Stomach smooth muscle (tissue), 2 donors: ENCODE results near the gene FDXACB1.
A peak's percentile ranks its signal among the peaks of the same experiment; 100 is the strongest.

Source experiments
- H3K27ac ChIP-seq: one replicate; pipeline ENCODE4 v1.7.0; 2013; ENCODE audit warnings: mild to moderate bottlenecking, low read length, inconsistent platforms
- H3K27me3 ChIP-seq, 2 donors: one replicate each; pipeline ENCODE4 v1.7.0; 2013; ENCODE audit warnings: low read length in 2 of 2; ENCODE audit not compliant: insufficient read depth in 2 of 2, control insufficient read depth in 1 of 2
- H3K36me3 ChIP-seq, 2 donors: one replicate each; pipeline ENCODE4 v1.7.0; 2013; ENCODE audit warnings: low read length in 2 of 2; ENCODE audit not compliant: control insufficient read depth in 2 of 2, insufficient read depth in 2 of 2
- H3K4me1 ChIP-seq: one replicate; pipeline ENCODE4 v1.7.0; 2013; ENCODE audit warnings: low read length; ENCODE audit not compliant: control insufficient read depth, insufficient read depth
- H3K4me3 ChIP-seq, 2 donors: one replicate each; pipeline ENCODE4 v1.7.0; 2013; ENCODE audit warnings: low read length in 2 of 2
- H3K9ac ChIP-seq, 2 donors: one replicate each; pipeline ENCODE4 v1.7.0; 2013; ENCODE audit warnings: low read length in 2 of 2, mild to moderate bottlenecking in 1 of 2
- H3K9me3 ChIP-seq, 2 donors: one replicate each; pipeline ENCODE4 v1.7.0; 2013; ENCODE audit warnings: low read length in 2 of 2; ENCODE audit not compliant: control insufficient read depth in 2 of 2
- donor health status: healthy.
- donor health status: Pancreatic carcinoma.

The FDXACB1 gene

GRCh38 chr11:111870886-111871692 lies 7.9 kb downstream of the FDXACB1 start, which contains the start of gene ALG9:
Gene ALG9 (minus strand): TSS chr11:111871581. CDS start chr11:111871482, 99 bp downstream.
- Histone ChIP-seq H3K9ac (peak within 1 kb of the TSS; percentile 85), H3K9me3 (no peaks in the 10 kb centered on the region), H3K4me1 (no peaks in the 10 kb centered on the region), H3K27me3 (no peaks in the 10 kb centered on the region), H3K36me3 (peaks cover 9 to 18% of the 10 kb centered on the region in 2 donors), H3K4me3 (peak within 1 kb of the TSS; percentile 80 to 90), H3K27ac (peak within 1 kb of the TSS; percentile 78)

- Histone ChIP-seq H3K36me3 (peaks cover 8 to 18% of the 10 kb centered on the region in 2 donors), H3K9me3 (no peaks in the 10 kb centered on the region), H3K4me1 (no peaks in the 10 kb centered on the region), H3K27ac (no peak overlapping the region), H3K9ac (peak overlapping the region; percentile 85), H3K27me3 (no peaks in the 10 kb centered on the region), H3K4me3 (peak overlapping the region; percentile 80 to 90)
Observed at GRCh38 chr11:111870522-111870885, 8.5 kb downstream of the FDXACB1 start.

GRCh38 chr11:111870113-111870512 lies 8.9 kb downstream of the FDXACB1 start:
- Histone ChIP-seq H3K4me3 (peak overlapping the region in 1 of 2 donors; percentile 90), H3K27me3 (no peaks in the 10 kb centered on the region), H3K9ac (no peak overlapping the region)

DNA sequence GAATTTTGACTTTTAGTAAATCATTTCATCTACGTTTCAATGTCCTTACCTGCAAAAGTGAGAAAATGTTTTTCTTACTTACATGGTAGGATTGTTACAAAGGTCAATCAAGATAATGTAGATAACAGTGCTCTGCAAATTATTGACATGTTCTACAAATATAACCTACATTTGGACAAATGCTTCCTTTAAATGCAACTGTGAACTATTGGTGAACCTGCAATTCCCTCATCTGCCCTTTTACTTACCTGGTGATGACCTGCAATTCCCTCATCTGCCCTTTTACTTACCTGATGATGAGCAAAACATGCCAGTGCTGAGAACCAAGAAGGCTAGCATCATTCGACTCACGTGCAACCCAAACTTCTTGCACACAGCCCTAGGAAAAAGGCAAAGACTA lies 18.7 kb downstream of the FDXACB1 start:
- no peaks in the 10 kb centered on the region for H3K4me1 ChIP-seq
- no peaks in the 10 kb centered on the region for H3K27me3 ChIP-seq
- no peaks in the 10 kb centered on the region for H3K9me3 ChIP-seq
- H3K9ac ChIP-seq = no peak overlapping the region
- no peak overlapping the region for H3K4me3 ChIP-seq
- peaks cover 28 to 31% of the 10 kb centered on the region in 2 donors for H3K36me3 ChIP-seq
- no peak overlapping the region for H3K27ac ChIP-seq

More at GRCh38 chr11:111870113-111870512, 8.9 kb downstream of the FDXACB1 start:
- Histone ChIP-seq H3K9me3 (no peaks in the 10 kb centered on the region), H3K27ac (no peak overlapping the region), H3K4me1 (no peaks in the 10 kb centered on the region), H3K36me3 (peaks cover 5 to 22% of the 10 kb centered on the region in 2 donors)

DNA sequence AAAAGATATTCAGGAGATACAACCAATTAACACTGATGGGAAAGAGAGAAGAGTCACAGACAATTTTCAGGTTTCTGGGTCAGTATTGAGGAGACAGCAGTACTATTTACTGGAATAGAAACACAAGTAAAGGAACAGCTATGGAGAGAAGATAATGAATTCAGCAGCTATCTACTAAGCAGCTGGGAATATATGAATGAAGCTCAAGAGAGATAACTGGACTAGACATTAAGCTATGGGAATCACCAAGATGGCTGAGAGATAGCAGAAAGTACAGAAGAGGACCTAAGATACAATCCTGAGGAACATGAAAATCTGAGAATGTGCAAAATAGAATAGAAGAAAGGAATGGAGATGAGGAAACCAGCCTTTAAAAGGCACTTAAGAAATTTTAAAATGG lies 23.5 kb downstream of the FDXACB1 start:
- Histone ChIP-seq H3K9me3 (no peaks in the 10 kb centered on the region), H3K4me3 (no peak overlapping the region), H3K27me3 (no peaks in the 10 kb centered on the region), H3K36me3 (peaks cover 30 to 32% of the 10 kb centered on the region in 2 donors), H3K27ac (no peak overlapping the region), H3K4me1 (no peaks in the 10 kb centered on the region), H3K9ac (no peak overlapping the region)

- no peak overlapping the region for H3K4me3 ChIP-seq
- peaks cover 10 to 15% of the 10 kb centered on the region in 2 donors for H3K36me3 ChIP-seq
- no peak overlapping the region for H3K9ac ChIP-seq
- no peaks in the 10 kb centered on the region for H3K9me3 ChIP-seq
- H3K4me1 ChIP-seq = no peaks in the 10 kb centered on the region
- H3K27me3 ChIP-seq = no peaks in the 10 kb centered on the region
- no peak overlapping the region for H3K27ac ChIP-seq
Observed at GRCh38 chr11:111852103-111852502, 26.9 kb downstream of the FDXACB1 start.

- Histone ChIP-seq H3K9me3 (no peaks in the 10 kb centered on the region), H3K9ac (no peak overlapping the region), H3K36me3 (peaks cover 10 to 16% of the 10 kb centered on the region in 2 donors), H3K27me3 (no peaks in the 10 kb centered on the region), H3K4me3 (no peak overlapping the region), H3K4me1 (no peaks in the 10 kb centered on the region), H3K27ac (no peak overlapping the region)
Observed at GRCh38 chr11:111851636-111852035, 27.3 kb downstream of the FDXACB1 start.

DNA sequence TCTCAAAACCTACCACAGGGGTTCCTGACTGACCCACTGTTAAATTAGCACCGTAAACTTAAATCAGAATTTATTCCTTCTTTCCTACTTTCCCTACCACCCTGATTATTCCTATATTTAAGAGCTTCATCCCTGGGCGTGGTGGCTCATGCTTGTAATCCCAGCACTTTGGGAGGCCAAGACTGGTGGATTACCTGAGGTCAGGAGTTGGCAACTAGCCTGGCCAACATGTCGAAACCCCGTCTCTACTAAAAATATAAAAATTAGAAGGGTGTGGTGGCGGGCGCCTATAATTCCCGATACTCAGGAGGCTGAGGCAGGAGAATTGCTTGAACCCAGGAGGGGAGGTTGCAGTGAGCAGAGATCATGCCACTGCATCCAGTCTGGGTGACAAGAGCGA lies 27.9 kb downstream of the FDXACB1 start:
- Histone ChIP-seq H3K9me3 (no peaks in the 10 kb centered on the region), H3K4me3 (no peak overlapping the region), H3K36me3 (peaks cover 10 to 18% of the 10 kb centered on the region in 2 donors), H3K9ac (no peak overlapping the region), H3K27me3 (no peaks in the 10 kb centered on the region), H3K27ac (no peak overlapping the region), H3K4me1 (no peaks in the 10 kb centered on the region)

DNA sequence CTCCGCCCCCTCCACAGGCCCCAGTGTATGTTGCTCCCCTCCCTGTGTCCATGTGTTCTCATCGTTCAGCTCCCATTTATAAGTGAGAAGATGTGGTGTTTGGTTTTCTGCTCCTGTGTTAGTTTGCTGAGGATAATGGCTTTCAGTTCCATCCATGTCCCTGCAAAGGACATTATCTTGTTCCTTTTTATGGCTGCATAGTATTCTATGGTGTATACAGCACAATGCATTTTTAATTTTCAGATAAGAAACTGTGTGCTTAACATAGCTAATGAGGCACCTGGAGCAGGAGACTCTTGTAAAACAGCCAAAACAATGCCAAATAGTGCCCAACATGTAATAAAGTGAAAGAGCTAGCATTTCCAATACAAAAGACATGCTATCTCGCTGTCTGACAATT lies 29.3 kb downstream of the FDXACB1 start:
- H3K4me1 ChIP-seq = no peaks in the 10 kb centered on the region
- H3K4me3 ChIP-seq = no peak overlapping the region
- H3K9me3 ChIP-seq = no peaks in the 10 kb centered on the region
- H3K36me3 ChIP-seq = peaks cover 10 to 22% of the 10 kb centered on the region in 2 donors
- no peak overlapping the region for H3K27ac ChIP-seq
- H3K27me3 ChIP-seq = no peaks in the 10 kb centered on the region
- H3K9ac ChIP-seq = no peak overlapping the region

DNA sequence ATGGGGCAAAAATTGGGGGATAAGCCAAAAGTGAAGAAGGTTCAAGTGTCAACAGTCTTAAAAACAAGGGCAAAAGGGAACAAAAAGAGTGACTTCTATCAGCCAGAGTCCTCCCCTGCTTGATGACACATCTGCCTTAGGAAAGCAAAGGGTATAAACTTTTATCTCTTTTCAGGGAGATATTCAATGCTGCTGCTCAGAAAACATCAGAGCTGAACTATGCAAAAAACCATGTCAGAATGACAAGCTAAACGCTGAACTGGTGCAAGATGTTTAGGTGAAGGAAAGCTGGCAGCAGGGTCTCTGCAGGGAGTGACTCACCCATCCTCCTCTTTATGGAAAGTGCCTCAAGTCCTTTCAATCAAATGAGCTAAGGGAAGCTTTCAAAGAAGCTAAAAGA lies 32.3 kb downstream of the FDXACB1 start:
- Histone ChIP-seq H3K4me3 (no peak overlapping the region), H3K9ac (no peak overlapping the region), H3K36me3 (peaks cover 5 to 18% of the 10 kb centered on the region in 2 donors), H3K27me3 (no peaks in the 10 kb centered on the region), H3K4me1 (no peaks in the 10 kb centered on the region), H3K27ac (no peak overlapping the region), H3K9me3 (no peaks in the 10 kb centered on the region)

DNA sequence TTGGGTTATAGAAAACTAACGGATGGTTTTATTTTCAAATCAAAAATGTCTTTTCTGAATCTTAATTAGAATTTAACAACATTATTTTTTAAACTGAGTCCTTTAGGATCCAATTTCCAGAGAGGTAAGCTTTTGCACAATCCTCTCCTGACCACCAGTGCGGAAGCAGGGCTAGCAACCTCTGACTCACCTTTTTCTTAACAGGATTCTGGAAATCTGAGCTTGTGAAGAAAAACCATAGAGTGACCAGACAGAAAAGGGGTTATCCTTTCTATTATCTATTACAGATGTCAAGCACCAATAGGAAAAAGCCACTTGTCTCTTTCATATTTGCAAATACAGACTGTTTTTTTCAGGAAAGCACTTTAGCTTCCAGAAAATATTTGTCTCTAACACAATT lies 32.9 kb downstream of the FDXACB1 start:
- Histone ChIP-seq H3K27me3 (no peaks in the 10 kb centered on the region), H3K9me3 (no peaks in the 10 kb centered on the region), H3K4me1 (no peaks in the 10 kb centered on the region), H3K4me3 (no peak overlapping the region), H3K9ac (no peak overlapping the region), H3K36me3 (peaks cover 5 to 18% of the 10 kb centered on the region in 2 donors), H3K27ac (no peak overlapping the region)
